ENCODE measurements around the gene ZNF853. TPM values are rescaled to one million over a fixed set of nuclear protein-coding genes. Genes with fewer than 3 reads are reported as not detected.
A peak's percentile ranks its signal among the peaks of the same experiment; 100 is the strongest.

ZNF853 gene
- total and polyA plus RNA-seq, 2 experiments from 2014 or later = 8.0 to 9.8 TPM

DNA sequence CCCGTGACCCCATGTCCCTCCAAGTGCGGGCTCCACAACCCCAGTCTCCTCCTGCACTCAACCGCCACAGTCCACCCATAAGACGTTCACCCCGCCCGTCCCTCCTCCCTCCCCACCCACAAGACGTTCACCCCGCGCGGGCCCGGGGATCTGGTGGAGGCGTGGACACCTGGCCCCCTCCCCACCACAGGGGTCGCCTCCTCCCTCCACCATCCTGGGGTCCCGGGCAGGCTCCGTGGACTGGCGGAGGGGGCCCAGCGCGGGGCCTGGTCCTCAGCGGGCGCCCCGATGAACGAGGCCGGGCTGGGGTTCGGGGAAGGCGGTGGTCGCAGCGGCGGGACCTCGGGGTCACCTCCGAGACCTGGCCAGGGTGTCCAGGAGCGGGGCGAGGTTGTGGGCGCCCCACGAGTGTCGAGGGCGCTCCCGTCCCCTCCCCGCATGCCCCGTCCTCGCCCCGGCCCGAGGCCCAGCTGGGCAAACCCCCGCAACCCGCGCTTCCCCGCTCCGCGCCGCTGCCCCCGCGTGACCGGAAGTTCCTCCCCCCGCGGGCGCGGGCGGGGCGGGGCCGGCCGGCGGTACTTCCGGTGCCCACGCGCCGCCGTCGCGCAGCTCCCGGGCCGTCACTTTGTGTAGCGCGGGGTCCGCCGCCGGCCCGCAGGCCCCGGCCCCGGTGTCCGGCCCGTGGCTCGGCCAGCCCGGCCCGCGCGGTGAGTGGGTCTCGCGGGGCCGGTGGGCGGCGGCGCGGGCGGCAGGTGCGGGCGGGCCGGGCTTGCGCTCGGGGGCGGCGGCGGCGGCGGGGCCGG is 21.5 kb downstream of the ZNF853 start, which contains the start of gene ZNF316:
Gene ZNF316 (plus strand): TSS at position 578 of the 803 bp plus-strand sequence. CDS start 5,092 bp downstream, outside the sequence.
- Histone ChIP-seq H3K36me3 (replicated peaks; ENCODE audit: insufficient read depth, low read depth) (no peaks in the 10 kb centered on the region), H3K9me3 (ENCODE audit: low read depth) (no peaks in the 10 kb centered on the region), H4K20me1 (ENCODE audit: insufficient read depth, poor library complexity, severe bottlenecking) (peaks cover 6% of the 10 kb centered on the region), H3K27ac (peak within 1 kb of the TSS; percentile 78), H3K4me3 (peak within 1 kb of the TSS; percentile 96), H2AFZ (peak within 1 kb of the TSS; percentile 98), H3K27me3 (no peaks in the 10 kb centered on the region), H3K79me2 (peaks cover 40% of the 10 kb centered on the region), H3K9me2 (replicated peaks; ENCODE audit: insufficient read depth) (no peaks in the 10 kb centered on the region), H3K4me2 (peak within 1 kb of the TSS; percentile 98), H3K4me1 (ENCODE audit: insufficient read depth) (peaks cover 7% of the 10 kb centered on the region)
- 25% methylated on average over 4 of the region's 104 CpGs for WGBS (ENCODE audit: low lambda C conversion rate, missing lambda C conversion rate)
- TF ChIP-seq, protein P1, sequence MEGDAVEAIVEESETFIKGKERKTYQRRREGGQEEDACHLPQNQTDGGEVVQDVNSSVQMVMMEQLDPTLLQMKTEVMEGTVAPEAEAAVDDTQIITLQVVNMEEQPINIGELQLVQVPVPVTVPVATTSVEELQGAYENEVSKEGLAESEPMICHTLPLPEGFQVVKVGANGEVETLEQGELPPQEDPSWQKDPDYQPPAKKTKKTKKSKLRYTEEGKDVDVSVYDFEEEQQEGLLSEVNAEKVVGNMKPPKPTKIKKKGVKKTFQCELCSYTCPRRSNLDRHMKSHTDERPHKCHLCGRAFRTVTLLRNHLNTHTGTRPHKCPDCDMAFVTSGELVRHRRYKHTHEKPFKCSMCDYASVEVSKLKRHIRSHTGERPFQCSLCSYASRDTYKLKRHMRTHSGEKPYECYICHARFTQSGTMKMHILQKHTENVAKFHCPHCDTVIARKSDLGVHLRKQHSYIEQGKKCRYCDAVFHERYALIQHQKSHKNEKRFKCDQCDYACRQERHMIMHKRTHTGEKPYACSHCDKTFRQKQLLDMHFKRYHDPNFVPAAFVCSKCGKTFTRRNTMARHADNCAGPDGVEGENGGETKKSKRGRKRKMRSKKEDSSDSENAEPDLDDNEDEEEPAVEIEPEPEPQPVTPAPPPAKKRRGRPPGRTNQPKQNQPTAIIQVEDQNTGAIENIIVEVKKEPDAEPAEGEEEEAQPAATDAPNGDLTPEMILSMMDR (IDR thresholded peaks at IDR 0.05; ENCODE audit: poor library complexity) = no peak
- no peak for TF ChIP-seq EZH2 (IDR thresholded peaks at IDR 0.05; ENCODE audit: borderline replicate concordance)
- TF ChIP-seq EZH2phosphoT487 (IDR thresholded peaks at IDR 0.05; ENCODE audit: low read depth, severe bottlenecking, unreplicated experiment) = no peak
- peak; percentile 81 for DNase-seq (ENCODE audit: low spot score)

DNA sequence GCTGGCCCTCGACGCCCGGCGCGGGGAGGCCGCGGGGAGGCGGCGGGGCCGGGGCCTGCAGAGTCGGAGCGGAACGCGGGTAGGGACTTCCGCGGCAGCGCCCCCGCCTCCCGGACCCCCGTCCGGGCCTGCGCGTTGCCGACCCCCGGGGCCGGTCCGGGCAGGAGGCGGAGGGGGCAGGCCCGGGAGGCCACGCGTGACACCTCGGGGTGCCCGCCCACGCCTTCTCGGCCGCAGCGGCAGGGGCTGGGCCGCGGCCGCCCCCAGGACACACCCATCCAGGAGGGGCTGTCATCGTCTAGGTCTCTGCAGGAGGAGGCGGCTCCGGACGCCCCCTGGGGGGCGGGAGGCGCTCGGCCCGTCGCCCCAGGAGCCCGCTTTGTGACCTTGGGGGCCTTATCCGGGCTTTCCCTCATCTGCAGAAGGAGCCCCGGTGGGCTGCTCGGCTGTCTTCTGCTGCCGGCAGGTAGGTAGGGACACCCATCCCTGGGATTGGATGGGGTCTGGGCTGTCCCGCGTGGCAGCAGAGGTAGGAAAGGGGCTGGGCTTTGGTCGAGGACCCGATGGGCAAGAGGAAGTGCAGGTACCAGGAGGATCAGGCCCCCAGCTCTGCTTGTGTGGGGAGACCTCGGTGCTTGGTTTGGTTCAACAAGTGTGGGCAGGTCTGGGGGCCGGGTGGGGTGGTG is 22.3 kb downstream of the ZNF853 start:
- H3K4me1 ChIP-seq (ENCODE audit: insufficient read depth) = peaks cover 7% of the 10 kb centered on the region
- H3K79me2 ChIP-seq = peaks cover 40% of the 10 kb centered on the region
- H3K27me3 ChIP-seq = no peaks in the 10 kb centered on the region
- no peaks in the 10 kb centered on the region for H3K9me3 ChIP-seq (ENCODE audit: low read depth)
- peak overlapping the region; percentile 75 for H3K4me3 ChIP-seq
- TF ChIP-seq EZH2phosphoT487 (IDR thresholded peaks at IDR 0.05; ENCODE audit: low read depth, severe bottlenecking, unreplicated experiment) = no peak
- TF ChIP-seq, protein P1 (IDR thresholded peaks at IDR 0.05; ENCODE audit: poor library complexity) = peak; percentile 38
- H3K36me3 ChIP-seq (replicated peaks; ENCODE audit: insufficient read depth, low read depth) = no peaks in the 10 kb centered on the region
- peak overlapping the region; percentile 46 for H2AFZ ChIP-seq
- 7% methylated on average over 24 of the region's 60 CpGs for WGBS (ENCODE audit: low lambda C conversion rate, missing lambda C conversion rate)
- DNase-seq (ENCODE audit: low spot score) = peak; percentile 66
- H4K20me1 ChIP-seq (ENCODE audit: insufficient read depth, poor library complexity, severe bottlenecking) = peaks cover 6% of the 10 kb centered on the region
- H3K27ac ChIP-seq = no peak overlapping the region
- no peaks in the 10 kb centered on the region for H3K9me2 ChIP-seq (replicated peaks; ENCODE audit: insufficient read depth)
- H3K4me2 ChIP-seq = peak overlapping the region; percentile 98

DNA sequence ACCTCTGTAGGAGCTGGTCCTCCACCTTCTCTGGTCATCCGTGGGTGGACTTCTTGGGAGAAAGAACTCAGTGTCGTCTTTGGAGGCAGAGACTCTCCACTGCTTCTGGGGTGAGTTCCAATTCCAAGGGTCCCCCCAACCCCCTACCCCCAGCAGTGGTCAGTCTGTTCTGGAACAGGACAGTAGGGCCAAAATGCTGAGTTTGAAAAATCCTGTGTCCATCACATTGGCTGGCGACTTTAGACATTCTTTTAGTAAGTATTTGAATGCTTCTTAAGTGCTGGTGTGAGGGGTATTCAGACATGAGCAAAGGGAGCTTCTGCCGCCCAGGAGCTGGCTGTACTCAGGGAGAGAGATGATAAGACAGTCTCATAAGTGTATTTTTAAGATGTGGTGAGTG is 23.6 kb downstream of the ZNF853 start:
- DNase-seq (ENCODE audit: low spot score) = no peak
- WGBS (ENCODE audit: low lambda C conversion rate, missing lambda C conversion rate) = 92% methylated on average over 4 of the region's 4 CpGs

More for the DNA sequence above, 23.6 kb downstream of the ZNF853 start:
- no peak overlapping the region for H2AFZ ChIP-seq
- H3K27me3 ChIP-seq = no peaks in the 10 kb centered on the region
- no peak overlapping the region for H3K4me3 ChIP-seq
- H3K9me3 ChIP-seq (ENCODE audit: low read depth) = no peaks in the 10 kb centered on the region
- H3K79me2 ChIP-seq = peaks cover 40% of the 10 kb centered on the region
- H3K36me3 ChIP-seq (replicated peaks; ENCODE audit: insufficient read depth, low read depth) = no peaks in the 10 kb centered on the region
- TF ChIP-seq EZH2 (IDR thresholded peaks at IDR 0.05; ENCODE audit: borderline replicate concordance) = no peak
- no peak for TF ChIP-seq EZH2phosphoT487 (IDR thresholded peaks at IDR 0.05; ENCODE audit: low read depth, severe bottlenecking, unreplicated experiment)
- TF ChIP-seq, protein P1 (IDR thresholded peaks at IDR 0.05; ENCODE audit: poor library complexity) = no peak
- peaks cover 7% of the 10 kb centered on the region for H3K4me1 ChIP-seq (ENCODE audit: insufficient read depth)
- peaks cover 6% of the 10 kb centered on the region for H4K20me1 ChIP-seq (ENCODE audit: insufficient read depth, poor library complexity, severe bottlenecking)
- no peaks in the 10 kb centered on the region for H3K9me2 ChIP-seq (replicated peaks; ENCODE audit: insufficient read depth)
- H3K4me2 ChIP-seq = peak overlapping the region; percentile 98
- no peak overlapping the region for H3K27ac ChIP-seq

All from hepatocyte (in vitro differentiated cells).